ENCODE data around the gene GREB1L. TPM values are rescaled to one million over a fixed set of nuclear protein-coding genes. Genes with fewer than 3 reads are reported as not detected.

The GREB1L gene
- total and polyA plus RNA-seq, 4 donors = 1.1 to 6.0 (median 3.9) TPM

DNA sequence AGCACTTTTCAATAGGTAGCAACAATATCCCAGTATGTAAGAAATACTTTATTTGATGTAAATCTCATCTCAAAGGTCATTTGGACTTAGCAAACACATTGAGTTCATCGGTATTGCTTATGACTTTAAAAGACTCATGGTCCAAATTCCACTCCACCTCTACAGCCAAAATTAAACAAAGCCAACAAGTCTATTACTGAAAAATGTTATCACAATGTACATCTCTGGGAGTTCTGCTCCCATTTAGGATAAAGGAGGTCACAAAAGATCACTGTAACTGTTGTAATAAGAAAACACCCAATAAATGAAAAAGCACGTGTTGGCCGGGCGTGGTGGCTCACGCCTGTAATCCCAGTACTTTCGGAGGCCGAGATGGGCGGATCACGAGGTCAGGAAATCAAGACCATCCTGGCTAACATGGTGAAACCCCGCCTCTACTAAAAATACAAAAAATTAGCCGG, 308.5 kb downstream of the GREB1L start:
- H3K36me3 ChIP-seq (ENCODE audit: control insufficient read depth in 1 of 2, insufficient read depth in 2 of 2, low read length in 1 of 2) = no peaks in the 10 kb centered on the region
- no peak overlapping the region for H3K4me3 ChIP-seq (ENCODE audit: low read length in 2 of 2)
- H3K27me3 ChIP-seq (ENCODE audit: control insufficient read depth in 1 of 2, insufficient read depth in 2 of 2, low read length in 1 of 2) = no peaks in the 10 kb centered on the region
- 95% methylated on average over 11 of the region's 11 CpGs for WGBS, 2 donors
- no peaks in the 10 kb centered on the region for H3K4me1 ChIP-seq (ENCODE audit: control insufficient read depth in 1 of 2, insufficient read depth in 2 of 2, low read length in 2 of 2)
- no peak for DNase-seq
- no peaks in the 10 kb centered on the region for H3K9me3 ChIP-seq (ENCODE audit: control insufficient read depth, low read length)
- no peak overlapping the region for H3K27ac ChIP-seq (ENCODE audit: low read depth in 1 of 2, low read length in 2 of 2)
- ATAC-seq (ENCODE audit: low FRiP score) = no peak
- intact Hi-C loops (cut with DNase I) = no loop called here

DNA sequence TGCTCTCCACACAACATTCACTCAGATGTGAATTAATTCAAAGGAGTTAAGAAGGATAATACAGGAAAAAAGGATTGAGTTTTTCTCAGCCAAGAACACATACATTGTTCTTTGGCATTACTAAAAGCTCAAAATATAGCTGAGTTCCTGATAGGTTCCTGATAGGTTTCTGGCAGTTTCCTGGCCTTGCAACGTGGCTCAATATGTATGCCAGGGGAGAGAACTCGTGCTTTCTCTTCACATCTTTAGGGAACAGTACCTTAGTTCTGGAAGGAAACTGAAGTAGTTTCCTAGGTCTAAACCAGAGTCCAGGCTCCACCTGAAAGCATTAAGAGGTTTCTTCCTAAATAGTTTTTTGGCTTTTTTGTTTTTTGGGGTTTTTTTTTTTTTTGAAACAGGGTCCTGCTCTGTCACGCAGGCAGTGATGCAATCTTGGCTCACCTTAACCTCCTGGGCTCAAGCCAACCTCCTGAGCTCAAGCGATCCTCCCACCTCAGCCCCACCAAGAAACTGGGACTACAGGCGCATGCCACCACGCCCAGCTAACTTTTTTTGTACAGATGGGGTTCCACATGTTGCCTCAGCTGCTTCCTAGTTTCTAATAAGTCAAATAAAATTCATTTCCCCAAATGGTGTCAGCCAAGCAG, 315.7 kb downstream of the GREB1L start:
- H3K27ac ChIP-seq (ENCODE audit: low read depth in 1 of 2, low read length in 2 of 2) = no peak overlapping the region
- H3K9me3 ChIP-seq (ENCODE audit: control insufficient read depth, low read length) = no peaks in the 10 kb centered on the region
- H3K4me1 ChIP-seq (ENCODE audit: control insufficient read depth in 1 of 2, insufficient read depth in 2 of 2, low read length in 2 of 2) = no peaks in the 10 kb centered on the region
- H3K36me3 ChIP-seq (ENCODE audit: control insufficient read depth in 1 of 2, insufficient read depth in 2 of 2, low read length in 1 of 2) = no peaks in the 10 kb centered on the region
- intact Hi-C loops (cut with DNase I) = no loop called here
- DNase-seq (no peak), ATAC-seq (ENCODE audit: low FRiP score) (no peak)
- H3K4me3 ChIP-seq (ENCODE audit: low read length in 2 of 2) = no peak overlapping the region
- H3K27me3 ChIP-seq (ENCODE audit: control insufficient read depth in 1 of 2, insufficient read depth in 2 of 2, low read length in 1 of 2) = no peaks in the 10 kb centered on the region
- WGBS, 2 donors = 39% methylated on average over 6 of the region's 6 CpGs

DNA sequence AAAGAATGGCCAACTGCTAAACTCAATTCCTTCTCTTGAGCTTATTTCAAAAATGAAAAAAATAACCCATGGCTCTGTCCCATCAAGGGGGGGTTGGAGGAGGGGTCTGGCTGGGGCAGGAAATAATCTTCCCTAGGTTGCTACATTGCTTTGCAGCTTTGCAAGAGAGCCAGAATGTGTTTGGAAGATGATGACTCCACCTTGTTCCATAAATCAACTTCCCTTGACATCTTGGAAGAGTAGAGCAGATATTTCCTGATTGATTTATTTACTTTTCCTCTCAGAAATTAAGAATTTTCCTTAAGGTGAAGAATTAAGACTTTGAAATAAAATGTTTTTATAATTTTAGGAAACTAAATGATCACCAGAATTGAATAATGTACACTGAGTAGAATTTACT, 317.2 kb downstream of the GREB1L start:
- no peak for DNase-seq
- Histone ChIP-seq H3K27me3 (ENCODE audit: control insufficient read depth in 1 of 2, insufficient read depth in 2 of 2, low read length in 1 of 2) (no peaks in the 10 kb centered on the region), H3K27ac (ENCODE audit: low read depth in 1 of 2, low read length in 2 of 2) (no peak overlapping the region), H3K4me1 (ENCODE audit: control insufficient read depth in 1 of 2, insufficient read depth in 2 of 2, low read length in 2 of 2) (no peaks in the 10 kb centered on the region), H3K36me3 (ENCODE audit: control insufficient read depth in 1 of 2, insufficient read depth in 2 of 2, low read length in 1 of 2) (peaks cover 0 to 2% of the 10 kb centered on the region in 2 donors), H3K4me3 (ENCODE audit: low read length in 2 of 2) (no peak overlapping the region), H3K9me3 (ENCODE audit: control insufficient read depth, low read length) (no peaks in the 10 kb centered on the region)
- ATAC-seq (ENCODE audit: low FRiP score) = no peak
- intact Hi-C loops (cut with DNase I) = no loop called here

DNA sequence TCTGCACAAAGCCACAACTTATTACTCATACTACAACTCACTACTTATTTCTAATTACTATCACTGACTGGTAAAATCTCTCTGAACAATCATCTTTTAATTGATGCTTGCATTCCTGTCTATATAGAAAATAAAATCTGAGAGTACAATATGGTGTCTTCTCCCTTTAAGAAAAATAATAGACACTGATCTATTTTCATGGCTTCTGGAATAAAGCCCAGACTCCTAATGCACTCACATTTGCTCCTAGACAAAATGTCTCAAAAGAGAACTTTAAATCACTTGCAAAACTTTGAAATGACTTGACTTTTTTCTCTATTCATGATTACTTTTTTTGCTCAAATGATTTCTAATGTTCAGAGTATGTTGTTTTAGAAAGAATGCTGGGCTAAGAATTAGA, 329.7 kb downstream of the GREB1L start:
- intact Hi-C loops (cut with DNase I) = no loop called here
- no peak for ATAC-seq (ENCODE audit: low FRiP score)
- no peak for DNase-seq
- Histone ChIP-seq H3K4me1 (ENCODE audit: control insufficient read depth in 1 of 2, insufficient read depth in 2 of 2, low read length in 2 of 2) (peaks cover 0 to 3% of the 10 kb centered on the region in 2 donors), H3K27me3 (ENCODE audit: control insufficient read depth in 1 of 2, insufficient read depth in 2 of 2, low read length in 1 of 2) (no peaks in the 10 kb centered on the region), H3K4me3 (ENCODE audit: low read length in 2 of 2) (no peak overlapping the region), H3K36me3 (ENCODE audit: control insufficient read depth in 1 of 2, insufficient read depth in 2 of 2, low read length in 1 of 2) (peaks cover 0 to 1% of the 10 kb centered on the region in 2 donors), H3K9me3 (ENCODE audit: control insufficient read depth, low read length) (no peaks in the 10 kb centered on the region), H3K27ac (ENCODE audit: low read depth in 1 of 2, low read length in 2 of 2) (no peak overlapping the region)

Other genes with a start within 250 kb of the GREB1L start
- gene ROCK1, start 130.4 kb upstream of the GREB1L start, total RNA-seq = 100 to 1,000 TPM in 1 of 2 donors, 10 to 100 TPM in 1; 98.9 to 147 TPM
- gene ROCK1, start 130.4 kb upstream of the GREB1L start, polyA plus RNA-seq = 10 to 100 TPM; 32.6 to 42.0 TPM